Hepatic stellate cell (primary cell): ENCODE data around the gene NDUFS8.

Experiments
- DNase-seq: peaks from one replicate; pipeline ENCODE4 v3.0.0; 2011; ENCODE audit warnings: low spot score

Gene NDUFS8

GRCh38 chr11:68077617-68078582, 47.4 kb downstream of the NDUFS8 start:
- DNase-seq = no peak

GRCh38 chr11:68080860-68081259, 50.4 kb downstream of the NDUFS8 start:
- DNase-seq = no peak

GRCh38 chr11:68081691-68082090, 51.2 kb downstream of the NDUFS8 start:
- DNase-seq = no peak

GRCh38 chr11:68082481-68082880, 52.0 kb downstream of the NDUFS8 start:
- no peak for DNase-seq

GRCh38 chr11:68083517-68083916, 53.0 kb downstream of the NDUFS8 start:
- no peak for DNase-seq
